Activated CD4-positive, alpha-beta T cell treated with anti-CD3 and anti-CD28 coated beads for 24 hours (primary cell): ENCODE data around the gene HOXB7.

Experiments used
- DNase-seq, 2 donors: peaks; one replicate each; pipeline ENCODE4 v3.0.0-alpha.2; 2020; ENCODE audit warnings: low read depth in 2 of 2

HOXB7 gene

GRCh38 chr17:48610282-48611211 lies at the start of gene HOXB7:
Gene HOXB7 (minus strand): TSS chr17:48611017. CDS start chr17:48610918, 99 bp downstream.
- no peak for DNase-seq

DNA sequence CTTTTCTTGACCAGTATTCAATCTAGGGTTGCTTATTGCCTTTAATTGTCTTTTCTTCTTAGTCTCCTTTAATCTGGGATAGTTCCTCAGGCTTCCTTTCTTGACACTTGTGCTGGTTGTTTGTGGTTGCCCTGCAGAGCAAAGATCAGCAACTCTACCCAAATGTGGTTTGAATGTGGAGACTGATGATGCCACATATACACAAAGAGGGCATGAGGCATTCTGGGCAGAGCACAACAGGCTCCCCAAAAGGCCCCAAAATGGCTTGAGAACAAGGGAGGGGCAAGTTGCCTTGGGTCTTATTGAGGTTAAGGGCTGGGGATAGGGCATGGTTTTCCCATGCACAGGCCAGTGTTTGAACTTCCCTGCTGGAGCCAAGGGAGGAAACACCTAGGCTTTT lies 45.1 kb upstream of the HOXB7 start:
- DNase-seq: no peak

- DNase-seq: no peak
These were observed 38.9 kb upstream of the HOXB7 start for GRCh38 chr17:48649741-48650140.

- no peak for DNase-seq
These were observed 37.1 kb upstream of the HOXB7 start for GRCh38 chr17:48647963-48648245.

- DNase-seq: no peak
These were observed 36.5 kb upstream of the HOXB7 start for GRCh38 chr17:48647103-48647962.

GRCh38 chr17:48646183-48647102 lies 35.6 kb upstream of the HOXB7 start:
- no peak for DNase-seq

DNA sequence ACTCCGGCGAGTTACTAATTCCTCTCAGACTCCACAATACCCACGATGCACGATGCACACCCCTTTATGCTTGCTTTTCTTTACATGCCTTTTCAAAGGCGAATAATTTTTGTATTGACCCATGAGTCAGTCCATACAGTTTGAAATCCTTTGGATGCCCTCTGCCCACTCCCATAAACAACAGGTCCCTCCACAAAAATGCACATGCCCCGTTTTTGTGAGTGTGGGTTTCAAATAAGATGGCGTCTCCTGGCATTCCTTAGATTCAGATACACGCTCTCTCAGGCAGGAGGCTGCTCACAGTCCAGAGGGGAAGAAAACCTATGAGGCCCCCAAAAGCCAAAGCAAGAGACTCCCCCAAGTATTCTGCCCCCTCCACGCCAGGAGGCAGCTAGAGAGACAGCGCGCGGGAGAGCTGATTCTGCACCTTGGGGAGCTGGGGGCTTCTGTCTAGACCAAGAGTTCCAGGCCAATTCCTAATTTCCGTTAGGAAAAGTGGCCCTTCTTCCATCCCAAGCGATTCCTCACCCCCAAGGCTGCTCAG lies 34.9 kb upstream of the HOXB7 start:
- DNase-seq: no peak

- DNase-seq: no peak
These were observed 34.2 kb upstream of the HOXB7 start for GRCh38 chr17:48644910-48645557.

GRCh38 chr17:48644159-48644558 lies 33.3 kb upstream of the HOXB7 start:
- no peak for DNase-seq

DNA sequence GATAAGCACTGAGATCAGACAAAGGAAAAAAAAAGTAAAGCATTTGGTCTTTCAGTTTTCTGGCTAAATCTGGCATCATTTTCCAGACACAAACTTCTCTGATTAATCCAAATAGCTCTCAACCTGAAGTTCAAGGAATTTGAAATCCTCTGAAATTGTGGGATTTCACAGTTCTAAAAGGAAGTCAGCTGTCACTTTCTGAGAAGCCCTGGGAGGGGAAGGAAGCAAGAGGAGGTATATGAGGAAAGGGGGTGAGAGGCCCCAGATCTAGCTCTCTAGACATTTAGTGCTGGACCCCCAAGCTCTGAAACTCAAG lies 32.8 kb upstream of the HOXB7 start:
- DNase-seq: no peak

GRCh38 chr17:48642843-48643696 lies 32.3 kb upstream of the HOXB7 start:
- DNase-seq: no peak

GRCh38 chr17:48642059-48642842 lies 31.4 kb upstream of the HOXB7 start:
- DNase-seq: no peak

GRCh38 chr17:48641541-48642058 lies 30.8 kb upstream of the HOXB7 start:
- DNase-seq: no peak

DNA sequence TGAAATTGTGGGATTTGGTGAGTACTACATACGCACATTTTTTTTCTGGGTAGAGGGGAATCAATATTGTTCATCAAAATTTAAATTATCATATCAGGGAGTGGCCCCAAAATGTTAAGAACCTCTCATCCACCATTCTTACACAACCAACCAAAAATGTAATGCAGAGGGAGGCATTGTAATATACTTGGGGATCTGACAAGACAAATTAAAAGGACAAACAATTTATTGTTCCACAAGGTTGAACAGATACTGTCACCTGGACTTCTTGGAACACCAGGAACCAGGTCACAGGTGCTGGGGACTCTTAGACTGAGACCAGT lies 30.0 kb upstream of the HOXB7 start:
- no peak for DNase-seq

DNA sequence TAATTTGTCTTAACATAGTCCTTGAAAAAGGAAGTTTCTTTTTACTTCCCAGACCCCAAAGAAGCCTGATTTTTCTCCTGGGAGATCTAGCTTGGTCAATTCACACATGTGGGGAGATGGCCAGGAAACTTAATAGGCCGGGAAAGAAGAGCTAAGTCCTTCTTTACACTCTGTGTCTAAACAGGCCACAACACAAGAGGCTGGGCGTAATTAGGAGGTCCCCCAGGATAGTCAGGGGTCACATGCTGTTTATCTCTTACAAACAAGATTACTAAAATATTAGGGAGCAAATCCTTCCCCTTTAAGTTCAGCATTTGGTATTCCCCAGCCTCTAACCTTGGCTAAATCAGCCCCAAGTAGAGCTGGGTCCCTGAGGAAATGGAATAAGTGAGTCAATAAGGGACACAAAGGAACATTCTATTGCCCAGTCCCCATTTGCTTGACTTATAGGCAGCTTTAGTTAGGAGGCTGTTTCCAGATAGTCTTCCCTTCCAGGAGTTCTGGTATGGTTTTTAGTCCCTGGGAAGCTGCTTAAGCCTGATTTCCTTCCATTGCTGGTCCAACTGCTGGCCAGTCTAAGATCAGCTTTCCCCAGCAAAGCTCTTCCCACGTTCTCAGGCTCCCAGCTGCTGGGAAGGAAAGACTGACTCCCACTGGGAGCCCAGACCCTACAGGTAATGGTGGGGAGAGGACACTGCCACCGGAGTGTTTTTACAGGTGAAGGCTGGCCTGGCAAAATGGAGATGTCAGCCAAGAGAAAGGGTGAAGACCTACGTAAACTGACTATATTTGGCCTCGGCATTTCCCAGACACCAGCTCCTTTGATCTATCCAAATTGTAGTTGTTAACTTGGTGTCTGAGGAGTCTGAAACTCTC lies 29.4 kb upstream of the HOXB7 start:
- no peak for DNase-seq

DNA sequence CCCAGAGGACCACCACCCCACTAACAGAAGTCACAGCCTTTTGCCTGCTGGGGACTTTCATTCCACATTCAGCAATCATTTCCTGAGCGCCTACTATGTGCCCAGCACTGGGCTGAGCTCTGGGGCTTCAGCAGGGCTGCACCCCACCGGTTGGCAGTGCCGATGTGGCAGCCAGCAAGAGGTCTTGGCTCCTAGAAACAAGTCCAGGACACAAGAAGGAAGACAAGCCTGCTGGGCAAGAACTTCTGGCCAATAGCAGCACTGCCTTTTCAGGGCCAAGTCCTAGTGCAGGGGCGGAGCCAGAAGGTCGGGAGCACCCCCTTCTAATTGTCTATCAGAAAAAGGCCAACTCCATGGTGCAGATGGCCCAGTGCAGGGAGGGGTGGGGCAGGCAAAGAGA lies 28.3 kb upstream of the HOXB7 start:
- no peak for DNase-seq

DNA sequence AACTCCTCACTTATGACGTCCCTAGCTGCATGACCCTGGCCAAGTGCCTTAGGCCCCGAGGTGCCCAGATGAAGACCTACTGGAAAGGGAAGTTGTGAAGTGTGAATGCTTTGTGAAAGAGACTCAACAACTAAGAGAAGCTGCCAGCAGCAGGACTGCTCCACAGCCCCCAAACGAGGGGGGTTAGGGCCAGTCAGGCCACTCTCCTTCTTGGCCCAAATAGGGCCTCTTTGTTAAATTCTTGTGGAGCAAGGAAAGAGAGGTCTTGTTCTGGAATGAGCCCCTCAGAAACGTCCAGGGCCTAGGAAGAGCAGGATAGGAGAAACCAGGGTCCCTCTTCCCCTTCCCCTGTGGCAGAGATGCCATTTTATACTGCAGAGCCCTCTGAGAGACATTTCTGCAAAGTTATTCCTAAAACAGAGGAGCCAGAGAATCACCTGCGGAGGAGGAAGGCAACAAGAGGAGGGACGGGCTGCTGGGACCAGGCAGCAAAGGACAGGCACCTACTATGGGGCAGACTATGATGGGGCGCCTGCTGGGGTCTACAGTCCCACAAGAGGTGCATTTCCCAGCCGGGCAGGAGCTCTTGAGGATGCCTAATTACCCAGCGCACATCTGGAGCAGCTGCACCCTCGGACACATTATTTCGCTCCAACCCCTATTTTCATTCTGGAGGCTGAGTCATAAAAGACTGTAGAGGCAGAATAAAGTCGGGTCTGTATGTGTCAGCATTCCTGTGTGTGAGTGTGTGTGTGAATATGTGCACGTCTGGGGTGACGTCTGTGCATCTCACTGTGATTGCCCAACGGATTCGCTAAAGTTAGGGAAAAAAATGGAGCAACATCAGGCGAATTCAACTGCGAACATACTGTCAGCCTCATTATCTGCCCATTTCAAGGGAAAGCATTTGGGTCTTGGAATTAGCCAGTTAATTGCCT lies 26.8 kb upstream of the HOXB7 start:
- DNase-seq: no peak
